Pancreas (tissue), 10 donors: ENCODE results near the gene ITPR1. TPM values are rescaled to one million over a fixed set of nuclear protein-coding genes. Genes with fewer than 3 reads are reported as not detected.

Experiments used
- ATAC-seq, 4 donors: fragments of 200-7000 bp; cut with Tn5 transposase; one replicate each; pipeline versions ENCODE4 v1.8.0 to v1.9.1; 2020; ENCODE audit warnings: mild to moderate bottlenecking in 4 of 4, moderate library complexity in 4 of 4
- DNase-seq, 6 donors: peaks; one replicate each; pipeline ENCODE4 v3.0.0-alpha.2; 2020
- FAIRE-seq: peaks from 2 replicates; lab custom pipeline; 2012; peaks lifted over from hg19 to GRCh38; lab: Jason Lieb, UNC
- H3K27ac ChIP-seq, 4 donors: fragments of 200-600 bp; sonication (generic); 1 replicate in 3 of 4; 2 replicates in 1 of 4; pipeline versions ENCODE4 v1.5.0 to v1.8.0; 2020
- H3K27me3 ChIP-seq, 4 donors: fragments of 200-600 bp; one replicate each; pipeline ENCODE4 v1.8.0; 2021
- H3K36me3 ChIP-seq, 3 donors: fragments of 200-600 bp; sonication (generic) in 1 of 3; one replicate each; pipeline versions ENCODE4 v1.5.0 to v1.8.0; 2020 to 2021
- H3K4me1 ChIP-seq, 3 donors: fragments of 200-600 bp; one replicate each; pipeline ENCODE4 v1.8.0; 2021
- H3K4me3 ChIP-seq, 4 donors: fragments of 200-600 bp; sonication (generic) in 2 of 4; one replicate each; pipeline versions ENCODE4 v1.5.0 to v1.8.0; 2020 to 2021
- H3K9me3 ChIP-seq, 4 donors: fragments of 200-600 bp; one replicate each; pipeline ENCODE4 v1.8.0; 2021
- CTCF ChIP-seq, 4 donors: fragments of 200-600 bp; sonication (generic) in 3 of 4; IDR thresholded peaks; one replicate each; pipeline versions ENCODE4 v1.5.0 to v1.8.0; 2021; ENCODE audit warnings: antibody characterized with exemption in 4 of 4
- WGBS, 2 donors: extraction: QIAGEN DNeasy Blood & Tissue Kit; methylation state at CpG; one replicate each; pipeline ENCODE4 v1.1.7; 2013; 5-methylcytosine and 5-hydroxymethylcytosine counted together
- intact Hi-C, 3 donors: fragments of 100-400 bp; cut with DNase I; formaldehyde crosslinking; loops; one replicate each; pipeline versions ENCODE4 v1.11.1 to v1.14.2; 2022
- polyA plus RNA-seq, 2 donors: library from polyadenylated mRNA; stranded (reverse); fragments of 200-250 nt; gene quantifications; one replicate each; pipeline ENCODE4 v1.2.3, GENCODE V29; 2013
- total RNA-seq, 6 donors: library from RNA; stranded (reverse); fragmentation: NEBNext Ultra II Directional in 4 of 6; extraction: Animal tissue kit (Norgen Biotek cat#: 25700) in 4 of 6; gene quantifications; one replicate each; pipeline versions ENCODE4 v1.2.1 to v1.2.4, GENCODE V29; 2021 to 2023
- donor health status: healthy with polysubstance abuse.
- donor health status: DM: no; HTN: no; CAD: no; lungs with moderate emphysema.
- donor health status: DM: no; HTN: no; CAD: no.
- donor health status: control.
- donor health status: control.
- donor health status: Bipolar disorder and iron deficiency.
- donor health status: DM: yes; HTN: yes; CAD: no.
- donor health status: DM: no; HTN: no; CAD: no.
- donor health status: DM: no; HTN: no; CAD: no.
- donor health status: DM: yes; HTN: yes; CAD: no.

The ITPR1 gene
- total and polyA plus RNA-seq, 8 donors, result 4.5 to 19.1 (median 10.1) TPM

GRCh38 chr3:4818164-4818563 is 325.0 kb downstream of the ITPR1 start:
- no peaks in the 10 kb centered on the region for H3K9me3 ChIP-seq
- FAIRE-seq (no peak), DNase-seq (no peak), ATAC-seq (no peak)
- no peaks in the 10 kb centered on the region for H3K4me1 ChIP-seq
- 95 to 96% methylated on average over 13 of the region's 13 CpGs for WGBS, 2 donors
- TF ChIP-seq CTCF (IDR thresholded peaks at IDR 0.05), result no peak
- H3K27ac ChIP-seq, result no peak overlapping the region
- H3K36me3 ChIP-seq, result peaks cover 0 to 5% (median 0%) of the 10 kb centered on the region in 3 donors
- intact Hi-C loops, result no loop called here
- no peak overlapping the region for H3K4me3 ChIP-seq
- H3K27me3 ChIP-seq, result no peaks in the 10 kb centered on the region

- no peaks in the 10 kb centered on the region for H3K9me3 ChIP-seq
- ATAC-seq (no peak), FAIRE-seq (no peak), DNase-seq (no peak)
- WGBS, 2 donors, result 92 to 94% methylated on average over 12 of the region's 12 CpGs
- H3K27ac ChIP-seq, result no peak overlapping the region
- intact Hi-C loops, result no loop called here
- H3K4me3 ChIP-seq, result no peak overlapping the region
- H3K36me3 ChIP-seq, result peaks cover 0 to 5% (median 0%) of the 10 kb centered on the region in 3 donors
- no peaks in the 10 kb centered on the region for H3K4me1 ChIP-seq
- TF ChIP-seq CTCF (IDR thresholded peaks at IDR 0.05), result no peak
- H3K27me3 ChIP-seq, result no peaks in the 10 kb centered on the region
Observed at GRCh38 chr3:4818986-4819693, 326.0 kb downstream of the ITPR1 start.

- ATAC-seq (no peak), FAIRE-seq (no peak), DNase-seq (no peak)
- H3K9me3 ChIP-seq, result no peaks in the 10 kb centered on the region
- TF ChIP-seq CTCF (IDR thresholded peaks at IDR 0.05), result no peak
- no peak overlapping the region for H3K27ac ChIP-seq
- peaks cover 0 to 2% (median 1%) of the 10 kb centered on the region in 3 donors for H3K4me1 ChIP-seq
- peaks cover 0 to 5% (median 0%) of the 10 kb centered on the region in 3 donors for H3K36me3 ChIP-seq
- 65 to 73% methylated on average over 3 of the region's 3 CpGs for WGBS, 2 donors
- intact Hi-C loops, result no loop called here
- no peaks in the 10 kb centered on the region for H3K27me3 ChIP-seq
- no peak overlapping the region for H3K4me3 ChIP-seq
Observed at GRCh38 chr3:4819746-4820145, 326.6 kb downstream of the ITPR1 start.

GRCh38 chr3:4820296-4821121 is 327.4 kb downstream of the ITPR1 start:
- intact Hi-C loops, result no loop called here
- no peaks in the 10 kb centered on the region for H3K27me3 ChIP-seq
- no peak for DNase-seq
- H3K36me3 ChIP-seq, result peaks cover 0 to 5% (median 0%) of the 10 kb centered on the region in 3 donors
- FAIRE-seq, result no peak
- H3K4me3 ChIP-seq, result no peak overlapping the region
- TF ChIP-seq CTCF (IDR thresholded peaks at IDR 0.05), result no peak
- no peak for ATAC-seq
- peaks cover 7 to 10% (median 9%) of the 10 kb centered on the region in 3 donors for H3K4me1 ChIP-seq
- no peak overlapping the region for H3K27ac ChIP-seq
- 93 to 95% methylated on average over 17 of the region's 17 CpGs for WGBS, 2 donors
- no peaks in the 10 kb centered on the region for H3K9me3 ChIP-seq
